Upper lobe of right lung (tissue), 1 donor: ENCODE data around the gene TOPBP1. TPM values are rescaled to one million over a fixed set of nuclear protein-coding genes. Genes with fewer than 3 reads are reported as not detected.

ENCODE experiments used
- ATAC-seq: fragments of 200-7000 bp; cut with Tn5 transposase; one replicate; pipeline ENCODE4 v1.9.1; 2020; ENCODE audit warnings: mild to moderate bottlenecking, moderate library complexity
- DNase-seq: peaks from one replicate; pipeline ENCODE4 v3.0.0-alpha.2; 2020
- H3K27ac ChIP-seq: fragments of 200-600 bp; one replicate; pipeline ENCODE4 v1.8.0; 2022
- H3K27me3 ChIP-seq: fragments of 200-600 bp; one replicate; pipeline ENCODE4 v1.8.0; 2022; ENCODE audit warnings: mild to moderate bottlenecking
- H3K36me3 ChIP-seq: fragments of 200-600 bp; one replicate; pipeline ENCODE4 v1.8.0; 2022
- H3K4me1 ChIP-seq: fragments of 200-600 bp; one replicate; pipeline ENCODE4 v1.8.0; 2022
- H3K4me3 ChIP-seq: fragments of 200-600 bp; one replicate; pipeline ENCODE4 v1.8.0; 2022; ENCODE audit warnings: mild to moderate bottlenecking
- H3K9me3 ChIP-seq: fragments of 200-600 bp; one replicate; pipeline ENCODE4 v1.8.0; 2022
- CTCF ChIP-seq: fragments of 200-600 bp; IDR thresholded peaks from one replicate; pipeline ENCODE4 v1.8.0; 2022; ENCODE audit warnings: antibody characterized with exemption
- intact Hi-C: fragments of 100-400 bp; cut with DNase I; formaldehyde crosslinking; loops from one replicate; pipeline ENCODE4 v1.11.0; 2022
- total RNA-seq: library from RNA; stranded (reverse); fragmentation: NEBNext Ultra II Directional; extraction: Animal tissue kit (Norgen Biotek cat#: 25700); gene quantifications from one replicate; pipeline ENCODE4 v1.2.1, GENCODE V29; 2021
- donor health status: DM: no; HTN: yes; CAD: no; lungs with severe emphysema.

TOPBP1 gene
- total RNA-seq, 1 donor from 2014 or later, result 18.1 TPM

DNA sequence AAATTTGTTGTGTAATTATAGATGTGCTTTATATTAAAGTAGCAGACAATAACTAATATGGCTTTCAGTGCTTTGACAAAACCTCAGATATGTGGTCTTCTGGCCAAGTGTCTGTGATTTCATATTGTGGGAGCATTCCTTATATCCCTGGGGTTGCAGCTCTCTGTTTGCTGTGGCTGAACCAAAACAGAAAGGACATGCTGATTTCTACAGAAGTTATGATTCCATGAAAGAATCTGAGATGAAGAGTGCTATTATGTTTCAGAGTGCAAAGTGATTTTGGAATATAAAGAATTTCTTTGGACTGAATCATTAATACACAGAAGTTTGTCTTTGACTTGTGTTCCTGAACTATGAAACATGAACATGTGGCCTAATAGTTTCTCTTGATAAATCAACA lies 51.7 kb downstream of the TOPBP1 start:
- Histone ChIP-seq H3K36me3 (peaks cover 60% of the 10 kb centered on the region), H3K9me3 (no peaks in the 10 kb centered on the region), H3K4me3 (no peak overlapping the region), H3K27me3 (no peaks in the 10 kb centered on the region), H3K4me1 (no peaks in the 10 kb centered on the region), H3K27ac (no peak overlapping the region)
- no peak for ATAC-seq
- no peak for DNase-seq
- no peak for TF ChIP-seq CTCF
- intact Hi-C loops, result no loop called here

- Histone ChIP-seq H3K4me1 (no peaks in the 10 kb centered on the region), H3K27ac (no peak overlapping the region), H3K4me3 (no peak overlapping the region), H3K36me3 (peaks cover 60% of the 10 kb centered on the region), H3K27me3 (no peaks in the 10 kb centered on the region), H3K9me3 (no peaks in the 10 kb centered on the region)
- intact Hi-C loops, result no loop called here
- no peak for ATAC-seq
- no peak for DNase-seq
- TF ChIP-seq CTCF, result no peak
Measured at GRCh38 chr3:133608388-133608787, 53.4 kb downstream of the TOPBP1 start.

- H3K4me3 ChIP-seq, result no peak overlapping the region
- no peak overlapping the region for H3K27ac ChIP-seq
- H3K36me3 ChIP-seq, result peaks cover 60% of the 10 kb centered on the region
- H3K9me3 ChIP-seq, result no peaks in the 10 kb centered on the region
- no peak for ATAC-seq
- H3K4me1 ChIP-seq, result no peaks in the 10 kb centered on the region
- intact Hi-C loops, result no loop called here
- no peak for TF ChIP-seq CTCF
- no peaks in the 10 kb centered on the region for H3K27me3 ChIP-seq
- no peak for DNase-seq
Measured at GRCh38 chr3:133607816-133608215, 53.9 kb downstream of the TOPBP1 start.

- H3K27ac ChIP-seq, result no peak overlapping the region
- TF ChIP-seq CTCF, result no peak
- H3K4me1 ChIP-seq, result no peaks in the 10 kb centered on the region
- intact Hi-C loops, result no loop called here
- H3K4me3 ChIP-seq, result no peak overlapping the region
- H3K36me3 ChIP-seq, result peaks cover 54% of the 10 kb centered on the region
- no peaks in the 10 kb centered on the region for H3K9me3 ChIP-seq
- no peak for DNase-seq
- no peaks in the 10 kb centered on the region for H3K27me3 ChIP-seq
- ATAC-seq, result no peak
Measured at GRCh38 chr3:133606902-133607301, 54.8 kb downstream of the TOPBP1 start.

DNA sequence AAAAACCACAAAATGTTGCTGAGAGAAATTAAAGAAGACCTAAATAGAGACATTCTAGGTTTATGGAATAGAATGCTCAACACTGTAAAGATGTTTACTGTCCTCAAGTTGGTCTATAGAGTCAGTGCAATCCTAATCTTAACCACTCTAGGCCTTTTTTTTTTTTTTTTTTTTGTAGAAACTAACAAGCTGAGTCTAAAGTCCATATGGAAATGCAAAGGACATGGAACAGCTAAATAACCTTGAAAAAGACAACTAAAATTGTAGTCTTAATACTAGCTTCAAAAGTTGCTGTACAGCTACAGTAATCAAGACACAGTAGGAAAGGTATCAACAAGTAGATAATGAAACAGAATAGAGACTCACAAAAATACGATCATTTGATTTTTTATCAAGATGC lies 55.4 kb downstream of the TOPBP1 start:
- Histone ChIP-seq H3K4me3 (no peak overlapping the region), H3K4me1 (no peaks in the 10 kb centered on the region), H3K36me3 (peaks cover 48% of the 10 kb centered on the region), H3K27me3 (no peaks in the 10 kb centered on the region), H3K27ac (no peak overlapping the region), H3K9me3 (no peaks in the 10 kb centered on the region)
- TF ChIP-seq CTCF, result no peak
- ATAC-seq, result no peak
- intact Hi-C loops, result no loop called here
- DNase-seq, result no peak

DNA sequence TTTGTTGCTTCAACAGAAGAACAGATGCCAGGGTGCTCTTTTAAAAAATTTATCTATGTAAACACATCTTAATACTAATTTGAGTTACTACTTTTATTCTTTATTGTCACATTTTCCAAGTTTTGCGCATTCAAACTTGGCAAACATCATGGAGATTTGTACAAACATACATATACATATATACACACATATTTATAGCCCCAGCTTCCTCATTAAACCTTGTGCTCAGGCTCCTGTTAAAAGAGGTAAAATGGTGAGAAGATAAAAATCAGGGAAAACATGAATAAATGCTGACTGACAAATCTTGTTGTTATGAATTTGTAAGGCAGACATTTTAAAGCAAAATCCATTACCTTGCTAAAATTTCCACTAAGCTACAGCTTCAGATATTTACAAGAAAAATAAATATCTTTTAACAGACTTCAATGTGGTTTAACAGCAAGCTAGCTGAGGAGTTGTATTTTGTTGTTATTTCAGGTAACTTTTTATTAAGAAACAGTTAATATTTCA lies 61.1 kb downstream of the TOPBP1 start:
- no peak overlapping the region for H3K4me3 ChIP-seq
- DNase-seq, result no peak
- no peaks in the 10 kb centered on the region for H3K27me3 ChIP-seq
- H3K27ac ChIP-seq, result no peak overlapping the region
- H3K9me3 ChIP-seq, result no peaks in the 10 kb centered on the region
- H3K4me1 ChIP-seq, result no peaks in the 10 kb centered on the region
- no peak for TF ChIP-seq CTCF
- intact Hi-C loops, result no loop called here
- peaks cover 10% of the 10 kb centered on the region for H3K36me3 ChIP-seq
- no peak for ATAC-seq
